Fibroblast of pulmonary artery (primary cell): ENCODE measurements around the gene TM7SF2.

ENCODE experiments used
- DNase-seq: peaks from one replicate; pipeline ENCODE4 v3.0.0-alpha.2; 2010; ENCODE audit warnings: low read depth
- H3K4me3 ChIP-seq: replicated peaks from 2 replicates; pipeline ENCODE4 v1.5.1; 2011; ENCODE audit warnings: low read depth, mild to moderate bottlenecking, control low read depth, low read length, moderate library complexity
- CTCF ChIP-seq: IDR thresholded peaks from 2 replicates; pipeline ENCODE4 v1.5.1; 2011; ENCODE audit warnings: mild to moderate bottlenecking, control low read depth, low read length, inconsistent platforms; ENCODE audit errors: missing control alignments

The TM7SF2 gene

GRCh38 chr11:65113839-65114238 lies 2.2 kb downstream of the TM7SF2 start:
- no peak overlapping the region for H3K4me3 ChIP-seq
- no peak for DNase-seq
- TF ChIP-seq CTCF: no peak

GRCh38 chr11:65114538-65115171 lies 3.0 kb downstream of the TM7SF2 start:
- TF ChIP-seq CTCF: no peak
- no peak for DNase-seq
- H3K4me3 ChIP-seq: no peak overlapping the region

GRCh38 chr11:65115361-65116082 lies 3.9 kb downstream of the TM7SF2 start:
- no peak for TF ChIP-seq CTCF
- H3K4me3 ChIP-seq: no peak overlapping the region
- no peak for DNase-seq

- DNase-seq: peak; percentile 45
- no peak for TF ChIP-seq CTCF
- peak overlapping the region; percentile 86 for H3K4me3 ChIP-seq
Measured at GRCh38 chr11:65116370-65117205, 4.9 kb downstream of the TM7SF2 start.

- DNase-seq: peak; percentile 99
- H3K4me3 ChIP-seq: peak within 1 kb of the TSS; percentile 86
- peak; percentile 84 for TF ChIP-seq CTCF
Measured at GRCh38 chr11:65117206-65118096, 5.8 kb downstream of the TM7SF2 start, which contains the start of gene ZNHIT2. ZNHIT2 (minus strand) TSS chr11:65117701; CDS start chr11:65117653, 48 bp downstream.
